Ureter (tissue), 1 donor: Measurements from ENCODE around the gene SPEF1. TPM values are rescaled to one million over a fixed set of nuclear protein-coding genes. Genes with fewer than 3 reads are reported as not detected.
"Not testable (repeated sequence)": the region's sequence is repeated elsewhere in the genome, so short reads cannot be mapped to it uniquely, and the experiment has no call there.

Source experiments
- DNase-seq: peaks from one replicate; pipeline ENCODE4 v3.0.0-alpha.2; 2020; ENCODE audit warnings: low spot score
- total RNA-seq: library from RNA; stranded (reverse); gene quantifications from one replicate; pipeline ENCODE4 v1.2.4, GENCODE V29; 2023
- donor health status: DM: yes; HTN: yes; CAD: no.

The SPEF1 gene
- total RNA-seq, 1 donor from 2014 or later: 0.29 TPM

DNA sequence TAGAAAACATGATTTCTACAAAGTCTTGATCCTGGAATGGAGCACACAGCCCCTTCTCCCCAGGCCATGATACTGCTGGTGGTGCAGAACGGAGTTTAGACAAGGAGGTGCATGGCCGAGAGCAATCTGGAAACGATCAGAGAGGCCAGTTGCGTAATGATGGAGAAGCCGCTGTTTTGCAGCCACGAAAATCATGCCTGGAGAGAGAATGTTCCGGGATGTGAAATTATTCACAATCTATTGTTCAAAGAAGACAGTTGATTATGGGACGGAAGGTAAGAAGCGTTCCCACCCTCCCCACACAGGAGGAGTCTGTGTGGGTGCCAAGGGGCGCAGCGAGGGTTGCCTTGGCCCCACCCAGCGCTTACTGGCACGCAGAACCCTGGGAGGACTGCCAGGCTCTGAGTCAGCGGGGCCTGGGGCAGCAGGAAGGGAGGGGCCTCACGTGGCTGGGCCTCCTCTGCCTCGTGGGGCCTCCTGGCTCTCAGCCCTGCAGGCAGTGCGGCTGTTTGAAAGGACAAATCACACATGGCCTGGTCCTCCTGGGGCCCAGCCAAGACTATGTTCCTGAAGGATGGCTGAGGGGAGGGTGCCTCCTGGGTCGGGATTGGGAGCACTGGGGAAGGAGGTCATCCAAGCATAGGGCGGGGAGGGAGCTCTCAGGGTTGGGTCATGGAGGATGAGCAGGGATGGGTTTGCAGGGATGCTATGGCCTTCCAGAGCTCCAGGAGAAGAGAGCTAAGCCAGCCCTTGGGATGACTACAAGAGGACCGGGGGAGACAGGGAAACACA is 30.4 kb upstream of the SPEF1 start:
- peak; percentile 99 for DNase-seq

DNA sequence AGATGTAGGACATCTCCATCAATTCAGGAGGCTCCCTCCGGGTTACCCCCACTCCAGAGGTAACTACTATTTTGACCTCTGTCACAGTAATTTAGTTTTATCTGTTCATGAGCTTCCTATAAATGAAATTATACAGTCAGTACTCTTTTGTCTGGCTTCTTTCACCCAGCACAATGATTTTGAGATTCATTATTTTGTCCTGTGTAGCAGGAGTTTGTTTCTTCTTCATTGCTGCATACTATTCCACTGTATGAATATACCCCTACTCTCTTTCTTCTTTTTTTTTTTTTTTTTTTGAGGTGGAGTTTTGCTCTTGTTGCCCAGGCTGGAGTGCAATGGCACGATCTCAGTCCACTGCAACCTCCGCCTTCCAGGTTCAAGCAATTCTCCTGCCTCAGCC is 27.3 kb upstream of the SPEF1 start:
- DNase-seq: no peak

DNA sequence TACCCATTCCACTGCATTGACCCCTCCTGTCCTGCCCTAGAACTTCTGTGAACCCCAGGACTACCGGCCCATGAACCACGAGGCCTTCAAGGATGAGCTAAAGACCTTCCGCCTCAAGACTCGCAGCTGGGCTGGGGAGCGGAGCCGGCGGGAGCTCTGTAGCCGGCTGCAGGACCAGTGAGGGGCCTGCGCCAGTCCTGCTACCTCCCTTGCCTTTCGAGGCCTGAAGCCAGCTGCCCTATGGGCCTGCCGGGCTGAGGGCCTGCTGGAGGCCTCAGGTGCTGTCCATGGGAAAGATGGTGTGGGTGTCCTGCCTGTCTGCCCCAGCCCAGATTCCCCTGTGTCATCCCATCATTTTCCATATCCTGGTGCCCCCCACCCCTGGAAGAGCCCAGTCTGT is 23.5 kb upstream of the SPEF1 start:
- no peak for DNase-seq

DNA sequence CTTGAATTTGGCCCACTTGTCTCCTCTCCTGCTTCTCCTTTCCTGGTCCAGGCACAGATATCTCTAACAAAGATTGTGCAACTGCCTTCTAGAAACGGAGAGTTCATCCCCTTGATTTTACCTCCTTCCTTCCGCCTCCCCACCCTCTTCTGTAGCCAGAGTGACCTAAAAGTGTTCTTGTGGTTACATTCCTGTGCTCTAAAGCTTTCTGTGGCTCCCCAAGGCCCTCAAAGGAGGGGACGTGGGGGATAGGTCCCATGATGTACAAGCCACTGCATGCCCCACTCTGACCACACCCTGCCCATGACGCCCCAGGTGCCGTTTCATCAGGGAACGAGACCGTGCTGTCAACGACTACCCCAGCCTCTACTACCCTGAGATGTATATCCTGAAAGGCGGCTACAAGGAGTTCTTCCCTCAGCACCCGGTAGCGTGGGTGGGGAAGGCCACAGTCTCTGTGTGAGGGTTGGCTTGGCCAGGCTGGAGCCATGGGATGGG is 23.1 kb upstream of the SPEF1 start:
- DNase-seq: peak; percentile 55

DNA sequence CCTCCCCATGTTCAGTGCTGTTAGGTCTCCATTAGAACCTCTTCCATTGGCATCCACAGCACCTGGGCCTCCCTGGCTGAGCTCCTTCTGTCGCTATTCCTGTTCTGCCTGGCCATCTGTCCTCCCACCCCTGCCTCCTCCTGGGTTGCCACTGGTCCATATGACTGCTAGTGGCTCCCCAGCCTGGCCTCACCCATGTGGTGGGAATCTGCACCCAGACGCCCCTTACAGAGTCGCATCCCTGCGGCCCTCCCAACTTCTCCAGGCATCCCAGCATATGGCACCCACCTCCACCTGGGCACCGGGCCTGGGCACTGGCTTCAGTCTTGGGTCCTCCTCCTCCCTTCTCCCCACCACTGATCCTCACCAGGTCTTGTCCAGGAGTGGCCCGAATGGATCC is 22.6 kb upstream of the SPEF1 start:
- no peak for DNase-seq

DNA sequence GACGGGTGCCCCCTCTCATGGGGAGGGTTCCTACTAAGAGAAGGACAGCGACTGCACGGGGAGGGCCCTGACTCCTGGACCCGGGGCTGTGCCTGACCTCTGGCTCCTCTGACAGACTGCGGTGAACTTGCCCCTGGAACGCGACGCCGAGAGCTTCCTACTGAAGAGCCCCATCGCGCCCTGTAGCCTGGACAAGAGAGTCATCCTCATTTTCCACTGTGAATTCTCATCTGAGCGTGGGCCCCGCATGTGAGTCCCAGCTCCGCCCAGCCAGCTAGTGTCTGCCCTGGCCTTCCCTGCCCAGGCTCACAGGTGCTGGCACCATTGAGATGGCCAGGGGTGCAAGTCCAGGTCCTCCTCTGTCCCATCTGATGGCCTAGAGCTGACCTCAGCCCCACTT is 22.0 kb upstream of the SPEF1 start:
- no peak for DNase-seq

DNA sequence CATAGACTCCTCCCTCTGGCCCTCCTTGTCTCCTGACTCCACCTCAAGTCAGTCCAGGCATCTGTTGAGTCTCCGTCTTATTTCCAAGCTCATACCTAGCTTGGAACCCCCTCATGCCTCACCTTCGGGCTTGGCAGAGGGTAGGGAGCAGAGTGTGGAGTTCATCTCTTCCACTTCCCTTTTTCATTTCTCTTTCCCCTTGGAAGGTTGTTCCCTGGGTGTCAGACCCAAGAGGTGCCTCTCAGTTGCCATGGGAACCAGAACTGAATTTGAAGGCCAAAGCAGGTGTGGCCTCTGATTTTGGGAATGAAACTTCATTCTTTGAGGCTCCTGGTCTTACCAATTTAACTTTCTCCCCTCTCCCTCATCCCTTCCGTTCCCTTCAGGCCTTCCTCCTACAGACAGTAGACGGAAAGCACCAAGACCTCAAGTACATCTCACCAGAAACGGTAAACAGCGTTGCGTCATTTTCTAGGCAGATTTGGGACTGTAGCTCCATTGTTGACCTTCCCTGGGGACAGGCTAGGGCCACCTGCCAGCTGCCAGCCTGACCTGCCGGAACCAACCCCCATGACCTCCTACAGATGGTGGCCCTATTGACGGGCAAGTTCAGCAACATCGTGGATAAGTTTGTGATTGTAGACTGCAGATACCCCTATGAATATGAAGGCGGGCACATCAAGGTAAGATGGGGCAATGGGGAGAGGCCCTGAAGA is 21.4 kb upstream of the SPEF1 start:
- no peak for DNase-seq

DNA sequence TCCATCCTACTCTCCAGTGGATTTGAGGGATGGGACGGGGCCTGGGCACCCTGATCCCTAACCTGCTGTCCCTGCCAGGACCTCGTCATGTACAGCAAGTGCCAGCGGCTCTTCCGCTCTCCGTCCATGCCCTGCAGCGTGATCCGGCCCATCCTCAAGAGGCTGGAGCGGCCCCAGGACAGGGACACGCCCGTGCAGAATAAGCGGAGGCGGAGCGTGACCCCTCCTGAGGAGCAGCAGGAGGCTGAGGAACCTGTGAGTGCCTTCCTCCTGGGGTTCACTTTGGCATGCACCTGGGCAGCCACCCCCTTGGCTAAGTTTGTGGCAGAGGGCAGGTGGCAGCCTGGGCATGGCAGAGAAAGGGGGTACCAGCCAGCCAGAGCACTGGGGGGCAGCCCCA is 20.6 kb upstream of the SPEF1 start:
- no peak for DNase-seq

DNA sequence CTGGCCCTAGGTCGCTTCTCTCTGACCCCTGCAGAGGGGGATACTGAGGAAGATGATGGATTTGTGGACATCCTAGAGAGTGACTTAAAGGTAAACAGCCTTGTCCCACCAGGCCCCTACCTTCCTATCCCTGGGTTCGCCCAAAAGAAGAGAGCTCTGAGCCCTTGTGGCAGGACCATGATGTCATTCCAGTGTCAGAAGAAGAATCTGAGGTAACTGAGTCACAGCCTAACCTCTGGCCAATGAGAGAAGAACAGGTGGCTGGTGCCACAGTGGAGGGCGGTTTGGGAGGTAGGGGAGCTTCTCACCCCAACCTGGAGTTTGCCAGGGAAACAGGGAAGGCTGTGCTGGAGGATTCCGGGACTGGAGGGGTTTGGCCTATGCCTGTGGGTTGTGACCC is 20.1 kb upstream of the SPEF1 start:
- no peak for DNase-seq

DNA sequence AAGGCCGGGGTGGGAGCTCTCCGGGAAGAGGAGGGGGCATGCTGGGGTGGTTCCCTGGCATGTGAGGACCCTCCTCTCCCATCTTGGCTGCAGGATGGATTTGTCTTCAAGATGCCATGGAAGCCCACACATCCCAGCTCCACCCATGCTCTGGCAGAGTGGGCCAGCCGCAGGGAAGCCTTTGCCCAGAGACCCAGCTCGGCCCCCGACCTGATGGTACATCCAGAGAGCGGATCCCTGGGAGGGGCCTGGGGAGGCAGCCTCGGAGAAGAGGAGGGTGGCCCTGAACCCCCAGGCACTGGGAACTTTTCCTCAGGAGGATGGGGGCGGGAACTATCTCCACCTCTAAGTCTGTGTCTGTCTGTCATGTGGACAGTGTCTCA is 19.6 kb upstream of the SPEF1 start:
- DNase-seq: no peak

DNA sequence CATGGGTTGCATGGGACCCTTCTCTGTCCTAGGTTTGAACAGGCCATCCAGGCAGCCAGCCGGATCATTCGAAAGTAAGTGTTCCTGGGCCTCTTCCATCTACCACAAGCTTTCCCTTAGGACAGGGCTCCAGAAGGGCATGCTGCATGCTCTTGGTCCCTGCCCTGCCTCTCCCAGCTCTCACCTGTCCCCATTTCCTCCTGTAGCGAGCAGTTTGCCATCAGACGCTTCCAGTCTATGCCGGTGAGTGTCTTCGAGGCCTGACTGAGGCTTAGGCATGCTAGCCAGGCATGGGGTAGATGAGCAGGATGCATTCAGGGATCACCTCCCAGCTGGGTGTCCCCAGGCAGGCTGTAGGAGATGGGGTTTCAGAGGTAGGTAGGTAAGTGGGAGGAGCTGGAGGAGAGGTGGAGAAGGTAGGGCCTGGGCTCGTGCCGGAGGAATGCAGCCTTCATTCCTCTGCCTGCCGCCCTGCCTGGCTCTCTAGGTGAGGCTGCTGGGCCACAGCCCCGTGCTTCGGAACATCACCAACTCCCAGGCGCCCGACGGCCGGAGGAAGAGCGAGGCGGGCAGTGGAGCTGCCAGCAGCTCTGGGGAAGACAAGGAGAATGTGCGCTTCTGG is 19.1 kb upstream of the SPEF1 start:
- DNase-seq: no peak

DNA sequence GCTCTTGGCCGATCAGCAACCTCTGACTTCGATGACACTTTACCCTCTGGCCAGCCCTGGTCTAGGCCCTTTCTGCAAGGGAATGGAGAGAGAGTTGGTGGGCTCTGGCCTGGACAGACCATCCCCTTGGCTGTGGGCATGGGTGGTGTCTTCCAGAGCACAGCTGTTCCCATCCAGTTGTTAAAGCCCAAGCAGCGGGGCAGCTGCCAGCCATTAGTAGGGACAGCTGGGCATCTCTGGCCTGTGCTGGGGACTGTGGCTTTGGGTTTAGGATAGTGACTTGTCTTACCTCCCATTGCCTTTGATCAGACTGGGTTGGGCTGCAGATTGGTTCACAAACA is 17.6 kb upstream of the SPEF1 start:
- peak; percentile 42 for DNase-seq

DNA sequence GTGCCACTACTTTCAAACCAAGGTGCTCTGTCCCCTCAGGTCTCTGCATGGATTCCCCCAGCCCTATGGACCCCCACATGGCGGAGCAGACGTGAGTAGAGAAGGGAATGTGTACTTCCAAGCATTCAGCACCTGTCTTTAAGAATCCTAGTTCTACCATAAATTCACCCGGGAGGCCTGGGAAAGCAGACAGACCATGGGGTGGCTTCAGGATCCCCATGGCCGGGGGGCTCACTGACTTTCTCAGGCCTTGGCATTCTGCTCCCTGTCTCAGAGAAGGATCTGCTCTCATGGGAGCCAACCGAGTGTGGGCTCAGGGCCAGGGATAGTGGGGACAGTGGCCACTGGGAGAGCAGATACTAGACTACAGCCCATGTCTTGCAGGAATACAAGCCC is 17.1 kb upstream of the SPEF1 start:
- DNase-seq: no peak

DNA sequence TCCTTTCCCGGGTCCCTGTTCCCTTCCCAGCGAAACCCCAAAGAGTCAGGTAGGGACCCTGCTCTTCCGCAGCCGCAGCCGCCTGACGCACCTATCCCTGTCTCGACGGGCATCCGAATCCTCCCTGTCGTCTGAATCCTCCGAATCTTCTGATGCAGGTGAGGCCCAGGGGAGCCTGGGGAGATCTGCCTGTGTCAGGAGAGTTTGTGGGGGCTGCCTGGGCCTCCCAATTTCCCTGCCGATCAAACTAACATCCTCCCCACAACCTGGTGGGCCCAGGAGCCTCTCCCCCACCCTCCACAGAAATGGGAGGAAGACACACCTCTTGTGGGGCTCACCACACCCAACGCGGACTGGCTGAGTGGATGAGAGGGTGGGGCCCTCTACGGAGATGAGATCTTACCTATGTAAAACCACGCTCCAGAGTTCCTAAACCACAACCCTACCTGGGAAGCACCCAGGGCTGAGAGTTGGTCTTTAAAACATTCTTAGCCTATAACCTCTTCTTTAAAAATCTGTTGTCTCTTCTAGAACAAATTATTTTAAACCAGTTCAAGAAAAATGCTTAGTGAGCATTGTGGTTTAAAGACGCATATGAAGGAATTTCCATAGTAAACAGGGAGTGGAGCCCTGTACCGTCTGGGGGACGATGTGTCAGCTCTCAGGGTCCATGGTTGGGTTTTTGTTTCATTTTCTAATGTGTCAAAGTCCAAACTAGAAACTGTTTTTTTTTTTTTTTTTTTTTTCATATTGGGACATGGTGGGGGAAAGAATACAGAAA is 16.5 kb upstream of the SPEF1 start:
- DNase-seq: peak; percentile 42

DNA sequence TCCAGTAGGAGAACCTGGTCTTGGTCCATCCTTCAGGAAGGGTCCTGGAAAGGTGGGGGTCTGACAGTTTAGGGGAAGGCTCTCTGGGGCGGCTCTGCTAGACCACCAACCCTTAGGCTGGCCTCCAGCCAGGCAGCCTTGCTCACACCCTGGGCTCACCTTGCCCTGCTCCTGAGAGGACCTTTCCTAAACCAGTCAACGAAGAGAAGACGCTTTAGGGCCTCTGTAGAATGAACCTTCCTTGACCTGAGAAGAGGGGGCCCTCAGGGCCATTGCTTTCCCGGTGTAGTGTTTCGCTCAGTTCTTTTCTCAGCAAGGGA is 15.9 kb upstream of the SPEF1 start:
- DNase-seq: peak; percentile 42

DNA sequence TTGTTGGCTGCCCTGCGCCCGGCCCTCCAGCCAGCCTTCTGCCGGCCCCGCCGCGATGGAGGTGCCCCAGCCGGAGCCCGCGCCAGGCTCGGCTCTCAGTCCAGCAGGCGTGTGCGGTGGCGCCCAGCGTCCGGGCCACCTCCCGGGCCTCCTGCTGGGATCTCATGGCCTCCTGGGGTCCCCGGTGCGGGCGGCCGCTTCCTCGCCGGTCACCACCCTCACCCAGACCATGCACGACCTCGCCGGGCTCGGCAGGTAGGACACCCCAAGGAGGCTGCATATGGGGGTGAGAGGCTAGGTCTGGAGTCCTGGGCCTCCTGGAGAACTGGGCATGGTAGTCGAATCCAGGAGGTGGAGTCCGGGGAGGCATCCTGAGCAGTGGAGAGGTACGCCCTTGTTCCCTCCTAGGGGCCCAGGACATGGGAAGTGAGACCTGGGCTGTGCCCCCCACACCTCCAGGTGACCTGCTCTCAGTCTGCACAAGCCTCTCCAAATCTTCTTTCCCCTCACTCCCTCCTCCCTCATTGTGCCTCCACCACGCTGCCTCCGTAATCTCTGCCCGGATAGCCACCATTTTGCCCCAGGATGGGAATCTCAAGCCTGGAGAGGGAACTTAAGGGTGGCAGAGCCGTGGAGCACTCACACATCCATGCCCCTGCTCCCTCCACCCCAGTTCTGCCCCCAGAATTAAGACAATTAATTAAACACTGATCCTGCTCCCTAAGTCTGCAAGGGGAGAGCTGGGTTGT is 15.4 kb upstream of the SPEF1 start:
- peak; percentile 43 for DNase-seq

DNA sequence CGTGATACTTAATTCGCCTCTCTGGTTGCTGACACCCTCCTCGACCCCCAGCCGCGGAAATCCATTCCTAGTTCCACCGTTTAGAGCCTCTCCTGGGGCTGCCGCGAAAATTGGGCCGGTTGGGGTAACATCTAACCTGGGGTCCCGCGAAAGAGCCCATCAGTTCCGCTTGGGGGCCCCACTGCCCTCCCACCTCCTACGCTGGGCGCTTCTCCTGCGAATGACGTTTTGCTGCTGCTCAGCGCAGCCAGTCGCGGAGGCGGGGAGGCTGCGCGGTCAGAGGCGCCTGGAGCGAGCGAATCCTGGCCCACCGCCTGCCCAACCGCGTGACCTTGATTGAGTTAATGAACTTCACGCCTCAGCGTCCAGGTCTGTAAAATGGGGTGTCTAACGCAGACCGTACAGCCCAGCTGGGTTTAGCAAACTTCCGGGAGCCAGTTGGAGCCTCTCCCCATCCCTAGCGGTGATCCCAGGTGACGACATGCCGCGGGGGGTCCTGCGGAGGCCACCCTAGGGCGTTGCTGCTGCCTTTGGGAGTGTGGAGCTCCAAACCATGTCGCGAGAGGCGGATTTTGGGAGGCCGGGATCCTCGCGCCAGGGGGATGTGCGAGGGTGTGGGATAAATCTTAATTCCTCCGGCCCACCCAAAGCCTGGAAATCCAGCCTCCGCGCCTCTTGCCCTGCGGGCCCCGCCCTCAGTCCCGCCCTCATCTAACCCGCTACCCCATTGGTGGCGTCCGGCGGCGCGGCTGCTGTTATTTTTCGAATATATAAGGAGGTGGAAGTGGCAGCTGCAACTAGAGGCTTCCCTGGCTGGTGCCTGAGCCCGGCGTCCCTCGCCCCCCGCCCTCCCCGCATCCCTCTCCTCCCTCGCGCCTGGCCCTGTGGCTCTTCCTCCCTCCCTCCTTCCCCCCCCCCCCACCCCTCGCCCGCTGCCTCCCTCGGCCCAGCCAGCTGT is 14.5 kb upstream of the SPEF1 start, which contains the start of gene CDC25B:
Gene CDC25B, plus strand, starts transcription at position 800 of the 958 bp plus-strand sequence. CDS start 222 bp downstream, outside the sequence.
- DNase-seq: peak; percentile 95

DNA sequence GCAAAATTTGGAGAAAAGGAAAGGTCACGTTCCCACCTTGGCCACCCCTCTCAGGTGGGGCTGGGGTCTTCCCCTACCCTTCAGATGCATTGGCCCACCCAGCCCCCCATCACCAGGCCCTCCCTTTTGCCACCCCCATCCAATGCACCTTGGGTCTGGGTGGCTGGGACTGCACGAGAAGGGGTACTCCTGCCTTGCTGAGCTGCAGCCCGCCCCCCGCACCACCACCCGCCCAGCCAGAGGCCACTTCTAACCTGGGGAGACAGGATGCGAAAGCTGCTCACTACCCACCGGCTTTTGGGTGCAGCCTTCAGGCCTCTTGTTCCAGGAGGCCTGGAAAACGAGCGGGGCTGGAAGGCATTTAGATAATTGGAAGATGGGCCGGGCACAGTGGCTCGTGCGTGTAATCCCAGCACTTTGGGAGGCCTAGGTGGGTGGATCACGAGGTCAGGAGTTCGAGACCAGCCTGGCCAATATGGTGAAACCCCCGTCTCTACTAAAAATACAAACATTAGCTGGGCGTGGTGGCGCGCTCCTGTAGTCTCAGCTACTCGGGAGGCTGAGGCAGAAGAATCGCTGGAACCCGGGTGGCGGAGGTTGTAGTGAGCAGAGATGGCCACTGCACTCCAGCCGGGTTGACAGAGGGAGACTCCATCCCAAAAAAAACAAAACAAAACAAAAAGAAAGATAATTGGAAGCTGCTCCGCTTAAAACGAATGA is 13.6 kb upstream of the SPEF1 start:
- peak; percentile 47 for DNase-seq

DNA sequence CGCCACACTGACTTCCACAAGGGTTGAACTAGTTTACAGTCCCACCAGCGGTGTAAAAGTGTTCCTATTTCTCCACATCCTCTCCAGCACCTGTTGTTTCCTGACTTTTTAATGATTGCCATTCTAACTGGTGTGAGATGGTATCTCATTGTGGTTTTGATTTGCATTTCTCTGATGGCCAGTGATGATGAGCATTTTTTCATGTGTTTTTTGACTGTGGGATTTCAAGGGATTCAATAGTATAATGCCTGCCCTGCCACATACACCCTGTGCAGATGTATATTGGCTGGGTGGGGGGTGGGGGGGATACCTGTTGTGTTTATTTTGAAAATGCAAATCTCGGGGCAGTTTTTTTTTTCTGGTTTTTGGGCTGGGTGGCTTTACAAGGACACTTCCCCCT is 12.9 kb upstream of the SPEF1 start:
- DNase-seq: not testable (repeated sequence)

DNA sequence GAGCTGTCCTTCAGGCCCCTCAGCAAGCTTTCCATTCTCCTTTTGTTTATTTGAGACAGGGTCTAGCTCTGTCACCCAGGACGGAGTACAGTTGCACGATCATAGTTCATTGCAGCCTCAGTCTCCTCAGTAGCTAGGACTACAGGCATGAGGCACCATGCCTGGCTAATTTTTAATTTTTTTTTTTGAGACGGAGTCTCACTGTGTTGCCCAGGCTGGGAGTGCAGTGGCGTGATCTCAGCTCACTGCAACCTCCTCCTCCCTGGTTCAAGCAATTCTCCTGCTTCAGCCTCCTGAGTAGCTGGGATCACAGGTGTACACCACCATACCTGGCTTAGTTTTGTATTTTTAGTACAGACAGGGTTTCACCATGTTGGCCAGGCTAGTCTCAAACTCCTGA is 8.0 kb upstream of the SPEF1 start:
- not testable (repeated sequence) for DNase-seq
